Spleen (tissue), 7 donors: ENCODE results near the gene EIF2S2.

Experiments
- CTCF ChIP-seq, 11 experiments: fragments of 200-600 bp in 7 of 11; fragments of 450-650 bp in 4 of 11; sonication (generic) in 4 of 11; IDR thresholded peaks in 8 of 11; conservative IDR thresholded peaks in 3 of 11; 1 replicate in 7 of 11; 2 replicates in 4 of 11; pipeline versions ENCODE4 v1.4.0 to v1.8.0; 2016 to 2021; ENCODE audit warnings: antibody characterized with exemption in 11 of 11, inconsistent platforms in 4 of 11, mild to moderate bottlenecking in 1 of 11
- POLR2A ChIP-seq, 3 donors: fragments of 450-650 bp; IDR thresholded peaks; one replicate each; pipeline ENCODE4 v1.5.1; 2017; ENCODE audit warnings: antibody characterized with exemption in 3 of 3, mild to moderate bottlenecking in 1 of 3
- donor health status: DM: no; HTN: no; CAD: no; lungs with moderate emphysema.
- donor health status: DM: no; HTN: no; CAD: no.
- donor health status: DM: no; HTN: no; CAD: no.

- TF ChIP-seq CTCF (IDR thresholded peaks at IDR 0.05 in 8 of 11, conservative IDR thresholded peaks at IDR 0.05 in 3 of 11) (no peak), POLR2A (IDR thresholded peaks at IDR 0.05) (no peak)
These were observed 23.5 kb downstream of the EIF2S2 start for GRCh38 chr20:34088305-34089174.
